ENCODE results near the gene AKAP1. TPM values are rescaled to one million over a fixed set of nuclear protein-coding genes. Genes with fewer than 3 reads are reported as not detected.

The AKAP1 gene
- total RNA-seq, 1 donor from 2014 or later = 214 TPM

GRCh38 chr17:57050306-57050705 lies 34.7 kb upstream of the AKAP1 start:
- Histone ChIP-seq H3K4me3 (no peak overlapping the region), H3K36me3 (no peaks in the 10 kb centered on the region), H3K4me1 (peaks cover 41% of the 10 kb centered on the region), H3K27me3 (ENCODE audit: low read depth) (peaks cover 29% of the 10 kb centered on the region), H3K9me3 (replicated peaks) (no peaks in the 10 kb centered on the region), H3K27ac (replicated peaks) (peak overlapping the region; percentile 67)
- DNase-seq = no peak
- intact Hi-C loops (cut with micrococcal nuclease) = no loop called here
- TF ChIP-seq CTCF (IDR thresholded peaks at IDR 0.05; ENCODE audit: borderline replicate concordance) = peak; percentile 11

GRCh38 chr17:57051886-57052361 lies 33.1 kb upstream of the AKAP1 start:
- Histone ChIP-seq H3K4me3 (no peak overlapping the region), H3K36me3 (no peaks in the 10 kb centered on the region), H3K27ac (replicated peaks) (peak overlapping the region; percentile 67), H3K9me3 (replicated peaks) (no peaks in the 10 kb centered on the region), H3K27me3 (ENCODE audit: low read depth) (peaks cover 13% of the 10 kb centered on the region), H3K4me1 (peaks cover 30% of the 10 kb centered on the region)
- DNase-seq = no peak
- intact Hi-C loops (cut with micrococcal nuclease) = no loop called here
- TF ChIP-seq CTCF (IDR thresholded peaks at IDR 0.05; ENCODE audit: borderline replicate concordance) = no peak

GRCh38 chr17:57062865-57063264 lies 22.2 kb upstream of the AKAP1 start:
- Histone ChIP-seq H3K27ac (replicated peaks) (no peak overlapping the region), H3K27me3 (ENCODE audit: low read depth) (no peaks in the 10 kb centered on the region), H3K4me1 (no peaks in the 10 kb centered on the region), H3K9me3 (replicated peaks) (no peaks in the 10 kb centered on the region), H3K36me3 (no peaks in the 10 kb centered on the region), H3K4me3 (no peak overlapping the region)
- TF ChIP-seq CTCF (IDR thresholded peaks at IDR 0.05; ENCODE audit: borderline replicate concordance) = no peak
- no peak for DNase-seq
- intact Hi-C loops (cut with micrococcal nuclease) = no loop called here

GRCh38 chr17:57067162-57067561 lies 17.9 kb upstream of the AKAP1 start:
- DNase-seq = no peak
- no peak for TF ChIP-seq CTCF (IDR thresholded peaks at IDR 0.05; ENCODE audit: borderline replicate concordance)
- Histone ChIP-seq H3K36me3 (no peaks in the 10 kb centered on the region), H3K4me3 (no peak overlapping the region), H3K9me3 (replicated peaks) (no peaks in the 10 kb centered on the region), H3K4me1 (peaks cover 9% of the 10 kb centered on the region), H3K27me3 (ENCODE audit: low read depth) (no peaks in the 10 kb centered on the region), H3K27ac (replicated peaks) (no peak overlapping the region)
- intact Hi-C loops (cut with micrococcal nuclease) = no loop called here

- Histone ChIP-seq H3K4me3 (no peak overlapping the region), H3K4me1 (peaks cover 9% of the 10 kb centered on the region), H3K27ac (replicated peaks) (no peak overlapping the region), H3K36me3 (no peaks in the 10 kb centered on the region), H3K9me3 (replicated peaks) (no peaks in the 10 kb centered on the region), H3K27me3 (ENCODE audit: low read depth) (no peaks in the 10 kb centered on the region)
- TF ChIP-seq CTCF (IDR thresholded peaks at IDR 0.05; ENCODE audit: borderline replicate concordance) = no peak
- intact Hi-C loops (cut with micrococcal nuclease) = no loop called here
- DNase-seq = no peak
These were observed 17.3 kb upstream of the AKAP1 start for GRCh38 chr17:57067781-57068180.

Measured in left ventricle myocardium inferior (tissue), 1 donor.